Activated CD4-positive, alpha-beta T cell treated with anti-CD3 and anti-CD28 coated beads for 4 hours (primary cell): ENCODE results near the gene LGR6.
"Not testable (repeated sequence)": the region's sequence is repeated elsewhere in the genome, so short reads cannot be mapped to it uniquely, and the experiment has no call there.

ENCODE experiments used
- DNase-seq, 2 donors: peaks; one replicate each; pipeline ENCODE4 v3.0.0-alpha.2; 2020

Gene LGR6

DNA sequence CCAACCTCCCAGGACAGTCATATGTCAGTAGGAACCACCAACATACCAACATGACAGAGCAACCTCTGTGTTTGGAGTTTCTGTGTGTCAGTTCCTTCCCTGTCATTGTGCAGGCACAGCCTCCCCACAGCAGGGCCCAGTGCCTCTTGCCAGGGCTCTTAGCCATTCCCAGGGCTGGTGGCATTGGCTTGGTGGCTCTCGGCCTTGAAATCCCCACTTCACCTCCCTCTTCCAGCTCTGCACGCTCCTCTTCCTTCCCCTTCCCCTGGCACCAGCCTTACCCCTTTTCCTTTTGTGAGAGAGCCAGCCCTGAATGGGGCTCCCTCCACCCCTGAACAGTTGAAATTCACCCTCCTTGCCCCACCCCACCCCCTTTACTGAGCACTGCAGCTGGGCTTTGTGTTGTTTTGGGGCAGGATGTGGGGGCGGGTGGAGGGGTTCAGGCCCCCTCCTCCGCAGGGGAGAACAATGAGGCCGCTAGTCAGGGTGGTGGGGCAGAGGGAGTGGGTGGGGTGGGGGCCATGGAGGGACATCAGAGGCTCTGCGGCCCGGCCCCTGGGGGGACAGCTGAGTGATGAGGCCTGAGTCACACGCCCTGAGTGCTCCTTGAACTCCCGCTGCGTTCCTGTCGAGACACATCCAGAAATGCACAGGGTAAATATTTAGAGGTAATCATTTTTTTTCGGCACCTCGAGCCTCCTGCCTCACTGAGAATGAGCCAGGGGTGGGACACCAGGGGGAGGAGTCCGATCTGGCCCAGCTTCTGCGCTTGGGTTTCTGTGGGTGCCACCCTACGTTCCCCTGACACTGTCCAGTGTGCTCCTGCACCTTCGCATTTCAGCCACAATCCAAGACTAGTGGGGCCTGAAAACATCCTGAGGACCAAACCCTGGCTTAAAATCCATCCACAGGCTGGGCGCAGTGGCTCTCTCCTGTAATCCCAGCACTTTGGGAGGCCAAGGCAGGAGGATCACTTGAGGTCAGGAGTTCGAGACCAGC, 28.6 kb downstream of the LGR6 start:
- no peak for DNase-seq

- DNase-seq: no peak
Measured at GRCh38 chr1:202223121-202223860, 29.7 kb downstream of the LGR6 start.

- no peak for DNase-seq
Measured at GRCh38 chr1:202224453-202224852, 30.9 kb downstream of the LGR6 start.

DNA sequence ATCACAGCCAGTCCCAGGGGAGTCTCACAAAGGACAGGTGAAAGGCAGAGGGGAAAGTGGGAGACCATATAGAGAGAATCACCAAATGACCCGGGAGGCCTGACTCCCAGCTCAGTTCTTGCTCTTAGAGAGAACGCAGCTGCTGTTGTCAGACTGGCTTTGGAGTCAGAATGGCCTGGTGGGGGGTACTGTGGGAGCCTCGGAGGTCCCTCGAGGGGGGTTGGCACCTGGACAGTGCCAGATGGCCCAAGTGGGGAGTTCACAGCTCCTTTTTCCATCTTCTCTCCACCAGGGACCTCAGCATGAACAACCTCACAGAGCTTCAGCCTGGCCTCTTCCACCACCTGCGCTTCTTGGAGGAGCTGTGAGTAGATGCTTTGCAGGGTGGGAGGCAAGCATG, 31.5 kb downstream of the LGR6 start:
- no peak for DNase-seq

- no peak for DNase-seq
Measured at GRCh38 chr1:202227053-202227672, 33.6 kb downstream of the LGR6 start.

GRCh38 chr1:202227997-202228401, 34.4 kb downstream of the LGR6 start:
- DNase-seq: no peak

GRCh38 chr1:202228484-202229122, 35.0 kb downstream of the LGR6 start:
- no peak for DNase-seq

GRCh38 chr1:202229376-202229775, 35.8 kb downstream of the LGR6 start:
- DNase-seq: no peak

- no peak for DNase-seq
Measured at GRCh38 chr1:202230061-202230938, 36.7 kb downstream of the LGR6 start.

GRCh38 chr1:202230939-202231645, 37.5 kb downstream of the LGR6 start:
- no peak for DNase-seq

GRCh38 chr1:202233171-202233570, 39.6 kb downstream of the LGR6 start:
- DNase-seq: no peak

- no peak for DNase-seq
Measured at GRCh38 chr1:202233804-202234203, 40.2 kb downstream of the LGR6 start.

DNA sequence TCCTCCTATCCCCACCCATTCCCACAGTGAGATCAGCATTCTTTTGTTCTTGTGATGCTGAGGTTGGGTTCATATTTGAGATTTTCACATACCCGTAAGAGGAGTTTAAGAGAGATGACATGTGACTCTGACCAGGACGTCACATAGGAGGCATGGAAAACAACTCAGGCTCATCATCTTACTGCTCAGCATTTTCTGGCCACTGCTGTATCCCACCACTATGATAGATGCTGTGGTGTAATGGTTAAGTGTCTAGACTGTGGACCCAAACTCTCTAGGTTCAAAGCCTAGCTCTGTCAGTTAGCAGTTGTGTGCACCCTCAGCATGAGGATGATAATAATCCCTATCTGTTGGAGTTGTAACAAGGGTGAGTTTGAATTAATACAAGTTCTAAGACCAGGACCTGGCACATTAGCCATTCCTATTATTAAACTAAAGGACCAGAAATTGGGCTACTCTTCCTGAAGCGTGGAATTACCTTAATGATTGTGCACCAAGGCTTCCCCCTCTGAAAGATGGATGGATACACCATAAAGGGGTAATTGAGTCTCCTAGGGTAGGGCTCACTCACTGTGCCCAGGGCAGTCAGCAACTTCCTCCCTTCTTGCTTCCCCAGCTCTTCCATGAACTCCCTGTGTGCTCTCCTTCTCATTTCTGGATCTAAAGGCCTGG, 40.9 kb downstream of the LGR6 start:
- no peak for DNase-seq

- DNase-seq: no peak
Measured at GRCh38 chr1:202235003-202235660, 41.5 kb downstream of the LGR6 start.

DNA sequence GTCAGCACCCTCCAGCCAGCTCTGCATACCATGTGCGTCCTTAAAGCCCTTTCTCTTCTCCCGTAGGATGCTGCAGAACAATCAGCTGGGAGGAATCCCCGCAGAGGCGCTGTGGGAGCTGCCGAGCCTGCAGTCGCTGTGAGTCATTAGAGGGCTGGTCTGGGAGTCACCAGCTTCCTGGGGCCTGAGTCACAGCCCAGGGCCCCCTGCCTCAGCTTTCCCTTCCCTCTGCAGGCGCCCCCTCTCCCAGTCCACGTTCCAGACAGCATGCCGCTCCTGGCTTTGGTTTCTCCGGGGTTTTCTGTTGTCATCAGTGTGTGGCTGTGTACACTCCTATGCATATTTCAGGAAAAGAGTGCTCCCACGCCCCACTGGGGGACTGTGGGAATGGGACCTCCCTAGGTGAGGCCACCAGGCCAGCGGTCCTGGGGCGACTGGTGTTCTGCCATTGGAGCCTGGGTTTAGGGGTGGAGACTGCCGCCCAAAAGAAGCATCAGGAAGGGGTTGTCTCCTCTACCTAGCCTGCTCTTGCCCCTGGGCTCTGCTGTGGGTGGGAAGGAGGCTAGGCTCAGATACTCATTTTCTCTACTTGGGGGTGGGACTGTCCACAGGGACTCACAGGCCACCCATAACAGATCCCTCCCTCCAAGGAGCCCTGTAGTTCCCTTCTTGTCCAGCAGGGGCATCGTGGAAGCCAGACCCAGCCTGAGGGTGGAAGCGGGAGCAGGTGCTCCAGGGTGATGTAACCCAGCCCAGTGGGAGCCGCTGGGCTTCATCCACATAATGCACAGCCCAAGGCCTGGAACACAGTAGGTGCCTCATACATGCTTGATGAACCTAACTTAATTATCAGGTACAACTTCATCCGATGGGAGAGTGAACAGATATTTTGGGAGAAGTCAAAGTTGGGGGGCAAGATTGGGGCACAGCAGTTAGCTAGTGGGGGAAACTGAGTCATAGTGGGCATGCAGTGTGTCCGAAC, 42.5 kb downstream of the LGR6 start:
- peak; percentile 36 to 69 for DNase-seq

GRCh38 chr1:202237052-202237451, 43.5 kb downstream of the LGR6 start:
- DNase-seq: no peak

GRCh38 chr1:202238914-202239313, 45.3 kb downstream of the LGR6 start:
- DNase-seq: no peak

DNA sequence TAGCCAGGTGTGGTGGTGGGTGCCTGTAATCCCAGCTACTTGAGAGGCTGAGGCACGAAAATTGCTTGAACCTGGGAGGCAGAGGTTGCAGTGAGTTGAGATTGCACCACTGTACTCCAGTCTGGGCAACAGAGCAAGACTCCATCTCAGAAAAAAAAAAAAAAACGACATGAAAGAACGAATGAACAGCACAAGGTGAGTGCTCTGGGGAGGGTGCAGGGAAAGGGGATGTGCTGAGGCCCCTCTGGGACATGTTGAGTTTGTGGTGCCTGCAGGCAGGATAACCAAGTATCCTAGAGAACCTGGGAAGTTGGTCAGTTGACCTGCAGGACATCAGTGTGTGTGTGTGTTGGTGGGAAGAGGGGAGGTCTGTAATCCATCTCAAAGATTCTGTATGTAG, 46.6 kb downstream of the LGR6 start:
- not testable (repeated sequence) for DNase-seq

- no peak for DNase-seq
Measured at GRCh38 chr1:202240956-202241355, 47.4 kb downstream of the LGR6 start.
